Measurements from ENCODE around the gene PODN.

PODN gene

GRCh38 chr1:53086491-53087070, 24.6 kb downstream of the PODN start:
- no peak for DNase-seq (ENCODE audit: extremely low spot score)
- TF ChIP-seq, protein P1, sequence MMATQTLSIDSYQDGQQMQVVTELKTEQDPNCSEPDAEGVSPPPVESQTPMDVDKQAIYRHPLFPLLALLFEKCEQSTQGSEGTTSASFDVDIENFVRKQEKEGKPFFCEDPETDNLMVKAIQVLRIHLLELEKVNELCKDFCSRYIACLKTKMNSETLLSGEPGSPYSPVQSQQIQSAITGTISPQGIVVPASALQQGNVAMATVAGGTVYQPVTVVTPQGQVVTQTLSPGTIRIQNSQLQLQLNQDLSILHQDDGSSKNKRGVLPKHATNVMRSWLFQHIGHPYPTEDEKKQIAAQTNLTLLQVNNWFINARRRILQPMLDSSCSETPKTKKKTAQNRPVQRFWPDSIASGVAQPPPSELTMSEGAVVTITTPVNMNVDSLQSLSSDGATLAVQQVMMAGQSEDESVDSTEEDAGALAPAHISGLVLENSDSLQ (IDR thresholded peaks at IDR 0.05), result no peak
- CTCF ChIA-PET, result interaction anchor here (0.7 kb wide), 1 partner anchor 182 kb away, joined by 3 read pairs; no protein-coding TSS in a partner anchor
- POLR2A ChIA-PET, result no interaction called here

DNA sequence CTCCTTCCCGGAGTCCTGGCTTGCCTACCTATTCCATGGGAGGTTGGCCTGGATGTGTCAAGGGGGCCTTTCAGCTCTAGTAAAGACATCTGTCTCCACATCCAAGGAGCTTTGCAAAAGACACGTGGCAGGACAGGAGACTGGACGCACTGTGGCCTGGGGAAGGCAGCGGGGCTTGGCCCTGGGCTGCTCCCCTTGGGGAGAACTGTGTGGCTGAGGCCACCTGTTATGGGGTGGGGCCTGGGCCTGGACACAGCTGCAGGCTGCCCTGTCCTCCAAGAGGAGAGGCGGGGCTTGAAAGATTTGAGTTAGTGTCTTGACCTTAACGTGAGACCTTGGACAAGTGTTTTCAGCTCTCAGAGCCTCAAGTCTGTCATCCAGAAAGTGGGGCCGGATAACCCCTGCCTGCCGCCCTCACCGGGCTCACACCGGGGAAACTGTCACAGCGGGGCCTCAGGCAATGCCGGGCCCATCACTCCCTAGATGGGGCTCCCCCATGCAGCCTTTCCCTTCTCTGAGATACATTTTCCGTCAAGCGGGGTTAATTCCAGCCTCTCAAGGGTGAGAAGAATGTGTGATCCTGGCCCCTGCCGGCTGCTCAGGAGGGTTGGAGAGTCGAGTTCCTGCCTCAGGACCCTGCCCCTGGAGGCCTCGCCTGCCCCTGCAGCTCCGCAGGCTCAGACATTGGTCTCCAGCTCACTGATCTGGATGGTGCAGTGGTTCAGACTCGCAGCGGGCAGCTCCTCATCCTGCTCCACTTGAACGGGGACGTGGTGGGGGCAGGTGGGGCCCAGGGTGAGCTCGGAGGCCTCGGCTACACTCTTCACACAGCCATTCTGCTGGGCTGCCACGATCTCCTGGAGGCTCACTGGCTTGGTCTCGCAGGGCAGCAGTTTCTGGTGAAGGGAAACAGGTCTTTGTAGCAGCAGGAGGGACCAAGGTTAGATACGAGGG, 25.6 kb downstream of the PODN start:
- TF ChIP-seq FOXA1 (IDR thresholded peaks at IDR 0.05) (no peak), L3MBTL2 (conservative IDR thresholded peaks at IDR 0.05) (no peak), TARDBP (IDR thresholded peaks at IDR 0.05) (no peak), ZNF384 (IDR thresholded peaks at IDR 0.05) (no peak), FOXM1 (IDR thresholded peaks at IDR 0.05; ENCODE audit: borderline replicate concordance) (no peak), SP1 (IDR thresholded peaks at IDR 0.05) (no peak), CTBP1 (IDR thresholded peaks at IDR 0.05; ENCODE audit: borderline replicate concordance) (no peak), LEF1 (IDR thresholded peaks at IDR 0.05; ENCODE audit: borderline replicate concordance) (no peak), NFRKB (IDR thresholded peaks at IDR 0.05) (no peak), HDGF (IDR thresholded peaks at IDR 0.05; ENCODE audit: borderline replicate concordance) (no peak), ARNT (IDR thresholded peaks at IDR 0.05) (no peak), FOXK2 (IDR thresholded peaks at IDR 0.05) (no peak), ELF4 (IDR thresholded peaks at IDR 0.05) (no peak), BHLHE40 (IDR thresholded peaks at IDR 0.05; ENCODE audit: borderline replicate concordance) (no peak), SUZ12 (IDR thresholded peaks at IDR 0.05) (no peak)
- DNase-seq (ENCODE audit: extremely low spot score), result no peak
- POLR2A ChIA-PET, result no interaction called here
- CTCF ChIA-PET, result interaction anchor here (0.7 kb wide), 1 partner anchor 183 kb away, joined by 3 read pairs; no protein-coding TSS in a partner anchor

DNA sequence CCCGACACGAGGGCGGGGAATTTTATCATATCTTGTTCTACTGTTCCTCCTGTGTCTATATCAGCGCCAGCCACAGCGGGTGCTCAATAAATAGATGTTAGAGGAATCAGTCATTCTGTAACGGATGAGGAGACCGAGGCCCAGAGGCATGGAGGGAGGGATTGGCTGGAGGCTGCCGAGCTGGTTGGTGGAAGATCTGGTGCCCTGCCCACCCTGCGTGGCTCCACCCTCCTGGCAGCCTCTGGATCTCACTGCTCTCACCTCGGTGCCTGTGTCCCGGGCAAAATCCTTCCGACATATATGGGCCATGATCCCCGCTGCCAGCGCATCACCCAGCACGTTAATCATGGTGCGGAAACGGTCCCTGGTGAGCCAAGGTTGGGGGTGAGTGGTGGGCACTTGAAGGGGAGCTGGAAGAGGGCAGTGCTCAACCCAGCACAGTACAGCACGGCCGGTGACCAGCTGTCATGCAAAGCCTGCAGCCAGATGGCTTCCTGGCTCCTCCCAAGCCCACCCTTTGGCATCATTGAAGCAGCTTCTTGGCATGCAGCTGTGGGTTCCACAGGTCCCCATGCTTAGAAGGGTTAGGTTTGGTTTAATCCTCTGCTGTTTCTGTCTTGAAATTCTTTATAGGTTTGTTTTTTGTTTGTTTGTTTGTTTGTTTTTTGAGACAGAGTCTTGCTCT, 26.7 kb downstream of the PODN start:
- ChIA-PET CTCF (no interaction called here), POLR2A (no interaction called here)
- no peak for DNase-seq (ENCODE audit: extremely low spot score)
- no peak for TF ChIP-seq ELF4 (IDR thresholded peaks at IDR 0.05)
- no peak for TF ChIP-seq SP1 (IDR thresholded peaks at IDR 0.05)

DNA sequence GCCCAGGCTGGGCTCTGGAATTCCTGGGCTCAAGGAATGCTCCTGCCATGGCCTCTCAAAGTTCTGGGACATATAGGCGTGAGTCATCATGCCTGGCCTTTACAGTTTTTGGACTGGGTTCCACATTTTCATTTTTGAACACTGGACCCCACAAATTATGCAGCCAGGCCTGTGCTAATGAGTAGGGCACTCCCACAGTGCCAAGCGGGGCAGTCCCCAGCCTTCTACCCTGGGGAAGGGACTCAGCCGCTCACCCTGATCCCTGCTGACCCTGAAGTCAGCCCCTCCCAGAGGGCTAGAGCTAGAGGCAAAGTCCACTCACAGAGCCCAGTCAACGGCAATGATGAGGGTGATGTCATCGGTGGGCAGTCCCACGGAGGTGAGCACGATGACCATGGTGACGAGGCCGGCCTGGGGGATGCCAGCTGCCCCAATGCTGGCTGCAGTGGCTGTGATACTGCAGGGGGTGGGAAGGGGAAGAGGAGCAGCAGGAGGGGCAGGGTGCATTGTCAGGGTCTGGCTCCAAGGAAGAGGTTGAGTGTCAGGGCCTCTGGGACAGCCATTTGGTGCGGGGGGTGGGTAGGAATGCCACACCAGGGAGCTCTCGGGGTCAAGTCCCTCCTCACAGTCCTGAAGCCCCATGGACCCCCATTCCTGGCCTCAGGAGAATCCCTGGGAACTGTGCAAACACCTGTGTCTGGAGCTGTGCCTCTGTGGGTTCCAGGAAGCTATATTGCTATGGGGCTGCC, 27.6 kb downstream of the PODN start:
- no peak for TF ChIP-seq FOXM1 (IDR thresholded peaks at IDR 0.05; ENCODE audit: borderline replicate concordance)
- no peak for TF ChIP-seq ELF4 (IDR thresholded peaks at IDR 0.05)
- no peak for DNase-seq (ENCODE audit: extremely low spot score)
- ChIA-PET CTCF (no interaction called here), POLR2A (no interaction called here)

DNA sequence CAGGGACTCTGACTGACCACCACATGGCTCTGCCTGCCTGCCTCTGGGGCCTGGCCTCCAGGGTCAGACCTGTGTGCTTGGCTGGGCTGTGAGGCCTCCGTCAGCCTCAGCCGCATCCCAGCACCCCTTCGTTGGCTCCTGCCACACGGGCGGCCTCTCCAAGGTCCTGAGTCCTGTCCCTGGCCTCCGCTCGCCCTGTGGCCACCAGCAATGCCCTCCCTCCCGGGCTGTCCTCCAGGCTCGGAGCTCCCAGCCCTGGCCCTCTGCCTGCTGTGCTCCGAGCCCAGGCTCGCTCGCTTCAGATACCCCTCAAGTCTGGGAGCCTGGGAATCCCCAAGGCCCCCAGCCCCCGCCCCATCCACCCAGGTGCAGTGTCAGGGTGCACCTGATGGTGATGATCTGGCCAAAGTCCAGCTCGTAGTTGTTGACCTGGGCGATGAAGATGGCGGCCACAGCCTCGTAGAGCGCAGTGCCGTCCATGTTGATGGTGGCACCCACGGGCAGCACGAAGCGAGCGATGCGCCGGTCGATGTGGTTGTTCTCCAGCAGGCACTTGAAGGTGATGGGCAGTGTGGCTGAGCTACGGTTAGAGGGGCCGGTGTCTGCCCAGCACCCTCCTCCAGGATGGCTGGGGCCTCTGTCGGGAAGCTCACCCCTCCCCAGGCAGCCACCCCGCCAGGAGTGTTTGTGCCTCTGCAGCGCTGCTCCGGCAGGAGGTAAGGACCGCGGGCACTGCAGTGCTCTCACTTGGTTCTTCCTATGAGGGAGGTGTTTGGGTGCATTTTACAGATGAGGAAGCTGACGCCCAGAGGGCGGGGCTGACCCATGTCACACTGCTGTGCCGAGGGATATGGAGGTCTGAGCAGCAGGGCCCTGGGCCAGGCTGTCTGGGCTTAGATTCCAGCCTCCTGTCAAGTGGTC, 28.5 kb downstream of the PODN start:
- TF ChIP-seq SUZ12 (IDR thresholded peaks at IDR 0.05) (no peak), FOXA1 (IDR thresholded peaks at IDR 0.05) (no peak), FOXM1 (IDR thresholded peaks at IDR 0.05; ENCODE audit: borderline replicate concordance) (no peak), ELF4 (IDR thresholded peaks at IDR 0.05) (no peak), SP1 (IDR thresholded peaks at IDR 0.05) (no peak), ZNF384 (IDR thresholded peaks at IDR 0.05) (no peak), ARNT (IDR thresholded peaks at IDR 0.05) (no peak), TARDBP (IDR thresholded peaks at IDR 0.05) (no peak), LEF1 (IDR thresholded peaks at IDR 0.05; ENCODE audit: borderline replicate concordance) (no peak), HDGF (IDR thresholded peaks at IDR 0.05; ENCODE audit: borderline replicate concordance) (no peak), BHLHE40 (IDR thresholded peaks at IDR 0.05; ENCODE audit: borderline replicate concordance) (no peak), L3MBTL2 (conservative IDR thresholded peaks at IDR 0.05) (no peak), CTBP1 (IDR thresholded peaks at IDR 0.05; ENCODE audit: borderline replicate concordance) (no peak), FOXK2 (IDR thresholded peaks at IDR 0.05) (no peak), NFRKB (IDR thresholded peaks at IDR 0.05) (no peak)
- TF ChIP-seq, protein P1 (IDR thresholded peaks at IDR 0.05), result no peak
- POLR2A ChIA-PET, result no interaction called here
- DNase-seq (ENCODE audit: extremely low spot score), result no peak
- CTCF ChIA-PET, result interaction anchor here (0.5 kb wide), 1 partner anchor 18 kb away, joined by 3 read pairs; no protein-coding TSS in a partner anchor
